Kidney (tissue), 14 donors: Measurements from ENCODE around the gene MAML2. TPM values are rescaled to one million over a fixed set of nuclear protein-coding genes. Genes with fewer than 3 reads are reported as not detected.

ENCODE experiments used
- DNase-seq, 5 donors: peaks; one replicate each; pipeline ENCODE4 v3.0.0-alpha.2; 2013 to 2020
- FAIRE-seq: peaks from 2 replicates; lab custom pipeline; 2012; peaks lifted over from hg19 to GRCh38; lab: Jason Lieb, UNC
- H3K27ac ChIP-seq, 2 donors: one replicate each; pipeline ENCODE4 v1.7.0; 2013; ENCODE audit warnings: low read depth in 2 of 2, low read length in 2 of 2, inconsistent platforms in 1 of 2
- H3K27me3 ChIP-seq: one replicate; pipeline ENCODE4 v1.7.1; 2013; ENCODE audit warnings: low read length, inconsistent platforms; ENCODE audit not compliant: control insufficient read depth, insufficient read depth
- H3K36me3 ChIP-seq, 3 donors: one replicate each; pipeline versions ENCODE4 v1.7.0 to v1.7.1; 2013; ENCODE audit warnings: low read length in 3 of 3, control low read depth in 1 of 3, inconsistent platforms in 1 of 3; ENCODE audit not compliant: insufficient read depth in 3 of 3, control insufficient read depth in 2 of 3
- H3K4me1 ChIP-seq, 3 donors: one replicate each; pipeline versions ENCODE4 v1.7.0 to v1.7.1; 2013; ENCODE audit warnings: low read length in 3 of 3, inconsistent platforms in 1 of 3, low read depth in 1 of 3; ENCODE audit not compliant: control insufficient read depth in 2 of 3, insufficient read depth in 2 of 3
- H3K4me3 ChIP-seq, 3 donors: one replicate each; pipeline versions ENCODE4 v1.7.0 to v1.8.1; 2013; ENCODE audit warnings: low read length in 3 of 3, control low read depth in 1 of 3, inconsistent platforms in 1 of 3
- H3K9ac ChIP-seq, 3 donors: one replicate each; pipeline versions ENCODE4 v1.7.0 to v1.7.1; 2013; ENCODE audit warnings: low read length in 3 of 3, control low read depth in 1 of 3, inconsistent platforms in 1 of 3
- H3K9me3 ChIP-seq, 3 donors: one replicate each; pipeline versions ENCODE4 v1.7.0 to v1.7.1; 2013; ENCODE audit warnings: low read length in 3 of 3, control low read depth in 1 of 3, inconsistent platforms in 1 of 3; ENCODE audit not compliant: control insufficient read depth in 2 of 3, insufficient read depth in 1 of 3
- intact Hi-C: fragments of 100-400 bp; cut with DNase I; formaldehyde crosslinking; loops from one replicate; pipeline ENCODE4 v1.11.1; 2022
- polyA plus RNA-seq: library from polyadenylated mRNA; stranded (reverse); fragments of 350-450 nt; fragmentation: Illumina TruSeq; extraction: RNeasy Lipid Tissue Mini Kit (QIAGEN cat#74804); gene quantifications from one replicate; pipeline ENCODE4 v1.2.3, GENCODE V29; 2014; ENCODE audit warnings: low read depth, low replicate concordance; ENCODE audit not compliant: insufficient read depth
- total RNA-seq: library from RNA; stranded (reverse); fragmentation: NEBNext Ultra II Directional; extraction: Animal tissue kit (Norgen Biotek cat#: 25700); gene quantifications from one replicate; pipeline ENCODE4 v1.2.1, GENCODE V29; 2021
- TF ChIP-seq, protein P1 (sequence below): IDR thresholded peaks from 3 replicates; pipeline ENCODE4 v1.5.1; 2012; ENCODE audit warnings: mild to moderate bottlenecking, moderate library complexity, borderline replicate concordance; ENCODE audit not compliant: insufficient read depth; ENCODE audit errors: extremely low read depth
- donor health status: control.
- donor health status: control.
- donor health status: control.
- donor health status: control.
- donor health status: control.
- donor health status: DM: yes; HTN: yes; CAD: no.
- donor health status: Normal renal cell carcinoma (clear cell type).

Gene MAML2
- total and polyA plus RNA-seq, 2 donors from 2014 or later = 4.9 to 32.3 TPM

DNA sequence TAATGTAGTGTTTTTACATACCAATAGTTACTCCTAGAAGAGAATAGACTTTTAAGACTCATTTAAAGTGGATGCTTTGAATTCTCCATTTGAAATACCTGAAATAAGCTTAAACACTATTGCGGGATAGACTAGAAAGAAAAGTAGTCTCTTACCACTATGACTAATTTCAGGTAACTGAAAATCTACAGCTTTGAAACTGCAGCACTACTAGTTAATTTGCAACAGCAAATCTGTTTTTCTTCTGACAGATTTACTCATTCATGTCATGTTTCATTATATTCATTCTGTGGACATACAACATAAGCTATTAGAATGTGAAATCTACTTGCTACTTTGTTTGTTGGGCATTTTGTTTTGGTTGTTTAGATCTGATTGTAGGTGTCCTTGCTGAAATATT lies 153.6 kb downstream of the MAML2 start:
- TF ChIP-seq, protein P1, sequence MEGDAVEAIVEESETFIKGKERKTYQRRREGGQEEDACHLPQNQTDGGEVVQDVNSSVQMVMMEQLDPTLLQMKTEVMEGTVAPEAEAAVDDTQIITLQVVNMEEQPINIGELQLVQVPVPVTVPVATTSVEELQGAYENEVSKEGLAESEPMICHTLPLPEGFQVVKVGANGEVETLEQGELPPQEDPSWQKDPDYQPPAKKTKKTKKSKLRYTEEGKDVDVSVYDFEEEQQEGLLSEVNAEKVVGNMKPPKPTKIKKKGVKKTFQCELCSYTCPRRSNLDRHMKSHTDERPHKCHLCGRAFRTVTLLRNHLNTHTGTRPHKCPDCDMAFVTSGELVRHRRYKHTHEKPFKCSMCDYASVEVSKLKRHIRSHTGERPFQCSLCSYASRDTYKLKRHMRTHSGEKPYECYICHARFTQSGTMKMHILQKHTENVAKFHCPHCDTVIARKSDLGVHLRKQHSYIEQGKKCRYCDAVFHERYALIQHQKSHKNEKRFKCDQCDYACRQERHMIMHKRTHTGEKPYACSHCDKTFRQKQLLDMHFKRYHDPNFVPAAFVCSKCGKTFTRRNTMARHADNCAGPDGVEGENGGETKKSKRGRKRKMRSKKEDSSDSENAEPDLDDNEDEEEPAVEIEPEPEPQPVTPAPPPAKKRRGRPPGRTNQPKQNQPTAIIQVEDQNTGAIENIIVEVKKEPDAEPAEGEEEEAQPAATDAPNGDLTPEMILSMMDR = no peak
- FAIRE-seq (no peak), DNase-seq (no peak)
- Histone ChIP-seq H3K27me3 (no peaks in the 10 kb centered on the region), H3K4me1 (peaks cover 5 to 16% (median 13%) of the 10 kb centered on the region in 3 donors), H3K4me3 (no peak overlapping the region), H3K36me3 (no peaks in the 10 kb centered on the region), H3K27ac (no peak overlapping the region), H3K9me3 (no peaks in the 10 kb centered on the region), H3K9ac (no peak overlapping the region)
- intact Hi-C loops = no loop called here

DNA sequence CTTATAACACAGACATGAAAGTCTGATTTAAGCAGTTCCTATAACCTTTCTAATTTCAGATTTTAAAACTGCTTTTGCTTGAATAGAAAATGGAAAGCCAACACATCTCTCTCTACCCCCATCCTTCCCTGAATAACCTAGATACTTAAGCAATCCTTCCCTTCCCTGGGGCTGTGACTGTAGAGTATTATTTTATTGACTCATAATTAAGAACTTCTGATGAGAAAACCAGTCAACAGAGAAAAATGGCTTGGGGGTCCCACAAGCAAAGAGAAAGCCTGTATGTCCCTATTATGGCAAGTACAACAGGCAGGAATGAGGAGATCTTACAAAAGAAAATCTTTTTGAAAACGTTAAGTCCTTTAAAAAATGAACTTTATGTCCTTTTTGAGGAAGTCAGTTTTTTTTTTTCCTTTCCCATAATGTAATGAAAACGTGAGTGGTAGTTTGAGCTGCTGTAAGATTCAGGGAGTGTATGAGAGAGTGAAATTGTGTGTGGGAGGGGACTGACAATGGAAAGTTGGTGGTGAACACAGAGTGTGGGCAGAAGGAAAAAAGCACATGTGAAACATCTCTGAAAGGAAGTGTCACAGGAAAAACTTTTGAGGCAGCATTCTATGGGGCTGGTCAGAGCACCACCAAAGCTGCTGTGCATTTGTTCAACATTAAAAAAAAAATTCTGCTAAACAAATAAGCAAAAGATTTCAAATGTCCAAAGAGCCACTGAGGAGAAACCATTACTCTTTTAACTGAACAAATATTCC lies 154.6 kb downstream of the MAML2 start:
- TF ChIP-seq, protein P1 = no peak
- Histone ChIP-seq H3K27ac (no peak overlapping the region), H3K36me3 (no peaks in the 10 kb centered on the region), H3K4me3 (no peak overlapping the region), H3K9ac (no peak overlapping the region), H3K9me3 (no peaks in the 10 kb centered on the region), H3K4me1 (peaks cover 2 to 12% (median 6%) of the 10 kb centered on the region in 3 donors), H3K27me3 (no peaks in the 10 kb centered on the region)
- peak in 1 of 5 donors; percentile 62 for DNase-seq
- intact Hi-C loops = no loop called here
- no peak for FAIRE-seq

DNA sequence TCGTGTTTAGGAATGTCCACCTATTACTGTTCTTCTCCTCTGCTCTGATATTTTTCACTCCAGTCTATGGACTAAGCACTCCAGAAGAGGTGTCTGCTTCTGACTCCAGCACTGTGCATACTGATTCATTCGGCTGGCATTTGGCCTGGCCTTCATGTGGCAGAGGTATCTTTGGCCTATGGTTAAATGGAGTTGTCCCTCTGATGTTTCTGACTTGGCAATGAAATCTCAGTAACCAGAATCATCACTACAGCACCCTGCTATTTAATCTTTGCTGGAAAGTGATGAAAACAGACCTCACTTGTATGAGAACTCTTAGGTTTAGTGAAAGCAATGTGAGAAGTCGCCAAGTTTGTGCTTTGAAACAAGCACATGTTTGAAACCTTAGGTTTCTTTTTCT lies 155.2 kb downstream of the MAML2 start:
- Histone ChIP-seq H3K4me1 (peaks cover 2 to 12% (median 6%) of the 10 kb centered on the region in 3 donors), H3K9ac (no peak overlapping the region), H3K27ac (no peak overlapping the region), H3K36me3 (no peaks in the 10 kb centered on the region), H3K9me3 (no peaks in the 10 kb centered on the region), H3K27me3 (no peaks in the 10 kb centered on the region), H3K4me3 (no peak overlapping the region)
- DNase-seq (no peak), FAIRE-seq (no peak)
- intact Hi-C loops = no loop called here
- TF ChIP-seq, protein P1 = no peak
